Thyroid gland (tissue), 4 donors: ENCODE measurements around the gene CAPN14. TPM values are rescaled to one million over a fixed set of nuclear protein-coding genes. Genes with fewer than 3 reads are reported as not detected.

Source experiments
- DNase-seq, 2 donors: peaks; one replicate each; pipeline ENCODE4 v3.0.0-alpha.2; 2019
- H3K27ac ChIP-seq, 3 donors: fragments of 200-600 bp; sonication (generic); 1 replicate in 2 of 3; 2 replicates in 1 of 3; pipeline ENCODE4 v1.5.1; 2016 to 2019; ENCODE audit warnings: mild to moderate bottlenecking in 1 of 3, moderate library complexity in 1 of 3
- H3K27me3 ChIP-seq: fragments of 200-600 bp; sonication (generic); one replicate; pipeline ENCODE4 v1.5.1; 2019
- H3K36me3 ChIP-seq, 2 donors: fragments of 200-600 bp; sonication (generic); one replicate each; pipeline ENCODE4 v1.5.1; 2016 to 2019
- H3K4me1 ChIP-seq, 2 donors: fragments of 200-600 bp; sonication (generic); one replicate each; pipeline ENCODE4 v1.5.1; 2017 to 2019
- H3K4me3 ChIP-seq, 3 donors: fragments of 200-600 bp; sonication (generic); replicated peaks in 1 of 3; 1 replicate in 2 of 3; 2 replicates in 1 of 3; pipeline ENCODE4 v1.5.1; 2016; ENCODE audit warnings: mild to moderate bottlenecking in 1 of 3
- H3K9me3 ChIP-seq: fragments of 200-600 bp; sonication (generic); one replicate; pipeline ENCODE4 v1.5.1; 2017
- CTCF ChIP-seq, 6 experiments: fragments of 200-600 bp in 3 of 6; fragments of 450-650 bp in 3 of 6; sonication (generic) in 3 of 6; IDR thresholded peaks; one replicate each; pipeline ENCODE4 v1.5.1; 2016 to 2019; ENCODE audit warnings: antibody characterized with exemption in 6 of 6, mild to moderate bottlenecking in 2 of 6, inconsistent platforms in 1 of 6, moderate library complexity in 1 of 6
- POLR2A ChIP-seq, 2 donors: fragments of 450-650 bp; IDR thresholded peaks; one replicate each; pipeline ENCODE4 v1.6.1; 2017; ENCODE audit warnings: antibody characterized with exemption in 2 of 2, mild to moderate bottlenecking in 2 of 2, moderate library complexity in 1 of 2
- WGBS, 2 donors: methylation state at CpG; one replicate each; pipeline ENCODE4 v1.1.5; 2017; 5-methylcytosine and 5-hydroxymethylcytosine counted together
- intact Hi-C: fragments of 100-400 bp; cut with DNase I; formaldehyde crosslinking; loops from one replicate; pipeline ENCODE4 v1.15.1; 2023
- total RNA-seq, 4 donors: library from RNA; depleted of rRNA; stranded (reverse); fragments of >200 nt; gene quantifications; one replicate each; pipeline ENCODE4 v1.2.3, GENCODE V29; 2016

CAPN14 gene
- total RNA-seq, 4 donors from 2014 or later = 0.15 to 0.27 TPM; not detected in 2

GRCh38 chr2:31234683-31235503, 17.6 kb upstream of the CAPN14 start:
- TF ChIP-seq CTCF (IDR thresholded peaks at IDR 0.05) = no peak
- no peak for TF ChIP-seq POLR2A (IDR thresholded peaks at IDR 0.05)
- Histone ChIP-seq H3K36me3 (no peaks in the 10 kb centered on the region), H3K4me3 (peak overlapping the region in 2 of 3 donors; percentile 40 to 49), H3K4me1 (peaks cover 5 to 16% of the 10 kb centered on the region in 2 donors), H3K27ac (no peak overlapping the region), H3K9me3 (no peaks in the 10 kb centered on the region), H3K27me3 (no peaks in the 10 kb centered on the region)
- WGBS, 2 donors = 80% methylated on average over 10 to 11 of the region's 17 CpGs
- DNase-seq = no peak
- intact Hi-C loops = loop anchor here (10.0 kb wide), 1 partner anchor 100 kb away; no protein-coding TSS in a partner anchor

GRCh38 chr2:31233741-31234682, 16.7 kb upstream of the CAPN14 start, which contains the start of gene EHD3:
TSS of gene EHD3 (plus strand) at chr2:31234152. CDS start at chr2:31234622, 470 bp downstream.
- no peaks in the 10 kb centered on the region for H3K27me3 ChIP-seq
- H3K9me3 ChIP-seq = no peaks in the 10 kb centered on the region
- peaks cover 5 to 8% of the 10 kb centered on the region in 2 donors for H3K4me1 ChIP-seq
- H3K27ac ChIP-seq = peak within 1 kb of the TSS in 1 of 3 donors; percentile 17
- WGBS, 2 donors = 3 to 7% methylated on average over 9 to 31 of the region's 74 CpGs
- H3K4me3 ChIP-seq = peak within 1 kb of the TSS; percentile 29 to 49 (median 40)
- peak; percentile 83 to 88 for DNase-seq
- H3K36me3 ChIP-seq = no peaks in the 10 kb centered on the region
- intact Hi-C loops = loop anchor here (10.0 kb wide), 1 partner anchor 101 kb away; no protein-coding TSS in a partner anchor
- peak in 1 of 2 donors; percentile 41 for TF ChIP-seq POLR2A (IDR thresholded peaks at IDR 0.05)
- peak in 5 of 6 experiments; percentile 19 to 63 (median 53) for TF ChIP-seq CTCF (IDR thresholded peaks at IDR 0.05)

GRCh38 chr2:31233231-31233630, 15.9 kb upstream of the CAPN14 start:
- intact Hi-C loops = loop anchor here (10.0 kb wide), 1 partner anchor 102 kb away; no protein-coding TSS in a partner anchor
- Histone ChIP-seq H3K27me3 (no peaks in the 10 kb centered on the region), H3K4me1 (peaks cover 5 to 8% of the 10 kb centered on the region in 2 donors), H3K36me3 (no peaks in the 10 kb centered on the region), H3K4me3 (no peak overlapping the region), H3K9me3 (no peaks in the 10 kb centered on the region), H3K27ac (no peak overlapping the region)
- TF ChIP-seq POLR2A (IDR thresholded peaks at IDR 0.05) (no peak), CTCF (IDR thresholded peaks at IDR 0.05) (no peak)
- no peak for DNase-seq
- WGBS, 2 donors = 83 to 87% methylated on average over 1 of the region's 1 CpG

- H3K9me3 ChIP-seq = no peaks in the 10 kb centered on the region
- no peak for DNase-seq
- H3K4me3 ChIP-seq = no peak overlapping the region
- H3K36me3 ChIP-seq = no peaks in the 10 kb centered on the region
- TF ChIP-seq POLR2A (IDR thresholded peaks at IDR 0.05) (no peak), CTCF (IDR thresholded peaks at IDR 0.05) (no peak)
- peaks cover 5 to 8% of the 10 kb centered on the region in 2 donors for H3K4me1 ChIP-seq
- no peak overlapping the region for H3K27ac ChIP-seq
- intact Hi-C loops = loop anchor here (10.0 kb wide), 1 partner anchor 102 kb away; no protein-coding TSS in a partner anchor
- H3K27me3 ChIP-seq = no peaks in the 10 kb centered on the region
- 68 to 85% methylated on average over 4 of the region's 4 CpGs for WGBS, 2 donors
These were observed 15.3 kb upstream of the CAPN14 start for GRCh38 chr2:31232586-31232985.
